Stomach (tissue), 9 donors: Measurements from ENCODE around the gene CLEC2D. TPM values are rescaled to one million over a fixed set of nuclear protein-coding genes. Genes with fewer than 3 reads are reported as not detected.
"Not testable (repeated sequence)": the region's sequence is repeated elsewhere in the genome, so short reads cannot be mapped to it uniquely, and the experiment has no call there.

ENCODE experiments used
- DNase-seq, 2 donors: peaks; one replicate each; pipeline versions ENCODE4 v3.0.0 to v3.0.0-alpha.2; 2013 to 2019
- H3K27ac ChIP-seq, 5 donors: fragments of 200-600 bp in 4 of 5; sonication (generic) in 4 of 5; one replicate each; pipeline ENCODE4 v1.5.1; 2013 to 2019; ENCODE audit warnings: mild to moderate bottlenecking in 1 of 5, moderate library complexity in 1 of 5
- H3K27me3 ChIP-seq, 3 donors: fragments of 200-600 bp; sonication (generic); one replicate each; pipeline ENCODE4 v1.5.1; 2017 to 2019; ENCODE audit warnings: mixed run types in 1 of 3
- H3K36me3 ChIP-seq, 4 donors: fragments of 200-600 bp; sonication (generic); 1 replicate in 3 of 4; 2 replicates in 1 of 4; pipeline ENCODE4 v1.5.1; 2016 to 2019
- H3K4me1 ChIP-seq, 4 donors: fragments of 200-600 bp; sonication (generic); one replicate each; pipeline ENCODE4 v1.5.1; 2016 to 2019
- H3K4me3 ChIP-seq, 4 donors: fragments of 200-600 bp; sonication (generic) in 3 of 4; one replicate each; pipeline ENCODE4 v1.5.1; 2016 to 2019; ENCODE audit warnings: mild to moderate bottlenecking in 1 of 4
- H3K9me3 ChIP-seq, 4 donors: fragments of 200-600 bp; sonication (generic); one replicate each; pipeline ENCODE4 v1.5.1; 2016 to 2019
- CTCF ChIP-seq, 7 experiments: fragments of 450-650 bp in 4 of 7; fragments of 200-600 bp in 3 of 7; sonication (generic) in 3 of 7; IDR thresholded peaks; one replicate each; pipeline ENCODE4 v1.5.1; 2016 to 2019; ENCODE audit warnings: antibody characterized with exemption in 7 of 7, control low read depth in 2 of 7, mild to moderate bottlenecking in 1 of 7
- EP300 ChIP-seq: sonication (generic); formaldehyde crosslinking; IDR thresholded peaks from one replicate; pipeline ENCODE4 v1.6.1; 2017; ENCODE audit warnings: antibody characterized with exemption
- POLR2A ChIP-seq, 4 donors: fragments of 450-650 bp; IDR thresholded peaks; one replicate each; pipeline ENCODE4 v1.6.1; 2016; ENCODE audit warnings: antibody characterized with exemption in 4 of 4, control low read depth in 2 of 4, mild to moderate bottlenecking in 1 of 4, moderate library complexity in 1 of 4
- POLR2AphosphoS5 ChIP-seq, 3 donors: sonication (generic); formaldehyde crosslinking; IDR thresholded peaks; one replicate each; pipeline ENCODE4 v1.6.1; 2016; ENCODE audit warnings: antibody characterized with exemption in 3 of 3
- WGBS, 5 donors: extraction: QIAGEN DNeasy Blood & Tissue Kit in 3 of 5; methylation state at CpG; one replicate each; pipeline versions ENCODE4 v1.1.5 to v1.1.7; 2013 to 2018; 5-methylcytosine and 5-hydroxymethylcytosine counted together
- intact Hi-C: fragments of 100-400 bp; cut with DNase I; formaldehyde crosslinking; loops from one replicate; pipeline ENCODE4 v1.15.1; 2023; ENCODE audit warnings: low total_unique reads
- polyA plus RNA-seq, 3 donors: library from polyadenylated mRNA; stranded (reverse); fragments of 200-250 nt; gene quantifications; one replicate each; pipeline ENCODE4 v1.2.3, GENCODE V29; 2013
- total RNA-seq, 5 donors: library from RNA; depleted of rRNA; stranded (reverse); fragments of >200 nt; gene quantifications; one replicate each; pipeline versions ENCODE4 v1.1.0 to v1.2.3, GENCODE V29; 2014 to 2016
- donor health status: healthy with polysubstance abuse.
- donor health status: Bipolar disorder and iron deficiency.
- donor health status: healthy.

CLEC2D gene
- total and polyA plus RNA-seq, 8 donors = 2.2 to 90.2 (median 21.1) TPM; not detected in 1

GRCh38 chr12:9636851-9637206 lies 32.7 kb upstream of the CLEC2D start:
- intact Hi-C loops = loop anchor here (5.0 kb wide), 1 partner anchor 70 kb away; no protein-coding TSS in a partner anchor
- 81 to 92% (median 88%) methylated on average over 5 of the region's 5 CpGs for WGBS, 5 donors

GRCh38 chr12:9640024-9640423 lies 29.5 kb upstream of the CLEC2D start:
- Histone ChIP-seq H3K27ac (no peak overlapping the region), H3K36me3 (no peaks in the 10 kb centered on the region), H3K27me3 (no peaks in the 10 kb centered on the region), H3K4me1 (peaks cover 0 to 5% (median 0%) of the 10 kb centered on the region in 4 donors), H3K4me3 (no peak overlapping the region), H3K9me3 (no peaks in the 10 kb centered on the region)
- intact Hi-C loops = no loop called here
- DNase-seq = no peak
- WGBS, 5 donors = 86 to 92% (median 90%) methylated on average over 2 of the region's 2 CpGs
- no peak for TF ChIP-seq CTCF (IDR thresholded peaks at IDR 0.05)
- no peak for TF ChIP-seq POLR2AphosphoS5 (IDR thresholded peaks at IDR 0.05)
- TF ChIP-seq EP300 = no peak
- no peak for TF ChIP-seq POLR2A (IDR thresholded peaks at IDR 0.05)

More at GRCh38 chr12:9636851-9637206, 32.7 kb upstream of the CLEC2D start:
- Histone ChIP-seq H3K4me1 (peaks cover 0 to 12% (median 0%) of the 10 kb centered on the region in 4 donors), H3K27me3 (no peaks in the 10 kb centered on the region), H3K36me3 (no peaks in the 10 kb centered on the region), H3K4me3 (no peak overlapping the region), H3K27ac (no peak overlapping the region), H3K9me3 (no peaks in the 10 kb centered on the region)
- TF ChIP-seq EP300 (no peak), POLR2AphosphoS5 (IDR thresholded peaks at IDR 0.05) (no peak), POLR2A (IDR thresholded peaks at IDR 0.05) (no peak), CTCF (IDR thresholded peaks at IDR 0.05) (no peak)
- no peak for DNase-seq

GRCh38 chr12:9642606-9643265 lies 26.8 kb upstream of the CLEC2D start:
- DNase-seq = no peak
- H3K36me3 ChIP-seq = no peaks in the 10 kb centered on the region
- no peaks in the 10 kb centered on the region for H3K27me3 ChIP-seq
- intact Hi-C loops = no loop called here
- TF ChIP-seq CTCF (IDR thresholded peaks at IDR 0.05) (no peak), POLR2AphosphoS5 (IDR thresholded peaks at IDR 0.05) (no peak), POLR2A (IDR thresholded peaks at IDR 0.05) (no peak), EP300 (no peak)
- H3K4me1 ChIP-seq = peaks cover 0 to 8% (median 6%) of the 10 kb centered on the region in 4 donors
- no peak overlapping the region for H3K27ac ChIP-seq
- no peaks in the 10 kb centered on the region for H3K9me3 ChIP-seq
- WGBS, 5 donors = 82 to 90% (median 87%) methylated on average over 15 of the region's 15 CpGs
- H3K4me3 ChIP-seq = no peak overlapping the region

DNA sequence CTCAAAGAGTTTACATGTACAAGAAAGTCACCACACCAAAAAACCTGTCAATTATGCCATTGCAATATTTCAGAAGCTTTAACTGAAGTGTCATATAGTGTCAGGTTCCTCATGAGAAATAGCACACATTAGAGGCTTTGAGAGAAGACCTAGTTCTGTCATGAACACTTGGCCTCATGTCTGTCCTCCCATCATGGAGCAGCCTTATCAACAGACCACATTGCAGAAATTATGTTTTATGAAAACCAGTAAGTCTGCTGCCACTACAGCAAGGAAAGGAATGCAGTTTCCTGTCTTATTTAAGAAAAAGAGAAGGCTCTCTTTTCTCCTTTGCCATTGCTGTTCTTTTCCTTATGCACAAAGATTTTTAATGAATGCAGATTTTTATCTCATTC lies 26.2 kb upstream of the CLEC2D start:
- Histone ChIP-seq H3K27me3 (no peaks in the 10 kb centered on the region), H3K4me1 (peaks cover 0 to 9% (median 8%) of the 10 kb centered on the region in 4 donors), H3K27ac (no peak overlapping the region), H3K4me3 (no peak overlapping the region), H3K9me3 (no peaks in the 10 kb centered on the region), H3K36me3 (no peaks in the 10 kb centered on the region)
- TF ChIP-seq CTCF (IDR thresholded peaks at IDR 0.05) (no peak), EP300 (no peak), POLR2A (IDR thresholded peaks at IDR 0.05) (no peak), POLR2AphosphoS5 (IDR thresholded peaks at IDR 0.05) (no peak)
- intact Hi-C loops = no loop called here
- DNase-seq = no peak

GRCh38 chr12:9644985-9645551 lies 24.4 kb upstream of the CLEC2D start:
- H3K27ac ChIP-seq, H3K36me3 ChIP-seq, H3K4me3 ChIP-seq, intact Hi-C loops, H3K27me3 ChIP-seq, H3K9me3 ChIP-seq, DNase-seq: not testable (repeated sequence)
- WGBS, 5 donors = 69 to 82% (median 81%) methylated on average over 1 of the region's 1 CpG
- peaks cover 0 to 26% (median 16%) of the 10 kb centered on the region in 4 donors for H3K4me1 ChIP-seq
